HepG2 (cell line): ENCODE measurements around the gene RSAD1. TPM values are rescaled to one million over a fixed set of nuclear protein-coding genes. Genes with fewer than 3 reads are reported as not detected.
A peak's percentile ranks its signal among the peaks of the same experiment; 100 is the strongest.

Source experiments
- EZH2 ChIP-seq: conservative IDR thresholded peaks from 2 replicates; pipeline ENCODE4 v1.6.1; 2012; ENCODE audit warnings: mild to moderate bottlenecking, low read depth, low read length, moderate library complexity
- GPN1 ChIP-seq: sonication (generic); formaldehyde crosslinking; IDR thresholded peaks from 2 replicates; pipeline ENCODE4 v1.5.1; 2020; ENCODE audit warnings: missing genetic modification reagents, borderline replicate concordance
- HDAC6 ChIP-seq: fragments of 200-600 bp; sonication (generic); IDR thresholded peaks from 2 replicates; pipeline ENCODE4 v1.7.0; 2017; ENCODE audit warnings: mild to moderate bottlenecking, antibody characterized with exemption, low read length, low read depth
- HMG20A ChIP-seq: IDR thresholded peaks from 2 replicates; pipeline ENCODE4 v1.6.1; 2016; ENCODE audit warnings: borderline replicate concordance
- HNRNPK ChIP-seq: fragments of 200-400 bp; formaldehyde crosslinking; IDR thresholded peaks from 2 replicates; pipeline ENCODE4 v1.6.1; 2018; ENCODE audit warnings: low read length, low read depth, moderate library complexity, mild to moderate bottlenecking; ENCODE audit not compliant: poor library complexity, severe bottlenecking
- KDM2A ChIP-seq: sonication (generic); formaldehyde crosslinking; IDR thresholded peaks from 2 replicates; pipeline ENCODE4 v1.4.0; 2020; ENCODE audit warnings: low read depth, missing genetic modification reagents, borderline replicate concordance
- PHF5A ChIP-seq: IDR thresholded peaks from one replicate; pipeline ENCODE4 v1.6.1; 2018; ENCODE audit warnings: low read depth, missing genetic modification reagents; ENCODE audit not compliant: unreplicated experiment
- RORA ChIP-seq: sonication (generic); formaldehyde crosslinking; IDR thresholded peaks from 2 replicates; pipeline ENCODE4 v1.5.0; 2020; ENCODE audit warnings: mild to moderate bottlenecking, missing genetic modification reagents, moderate library complexity
- SOX13 ChIP-seq, 3 experiments: fragments of 450-650 bp in 1 of 3; sonication (generic) in 1 of 3; formaldehyde crosslinking in 1 of 3; IDR thresholded peaks in 2 of 3; conservative IDR thresholded peaks in 1 of 3; 2 replicates each; pipeline versions ENCODE4 v1.5.0 to v1.6.1; 2016 to 2020; ENCODE audit warnings: antibody characterized with exemption in 1 of 3, mild to moderate bottlenecking in 1 of 3, missing compliant biosample characterization in 1 of 3, missing genetic modification reagents in 1 of 3, moderate library complexity in 1 of 3
- TIGD3 ChIP-seq: sonication (generic); formaldehyde crosslinking; IDR thresholded peaks from 2 replicates; pipeline ENCODE4 v1.5.1; 2020; ENCODE audit warnings: mild to moderate bottlenecking, missing genetic modification reagents, borderline replicate concordance
- ZNF224 ChIP-seq: sonication (generic); formaldehyde crosslinking; IDR thresholded peaks from 2 replicates; pipeline ENCODE4 v1.5.0; 2020; ENCODE audit warnings: mild to moderate bottlenecking, missing genetic modification reagents
- ZNF234 ChIP-seq: sonication (generic); formaldehyde crosslinking; conservative IDR thresholded peaks from 2 replicates; pipeline ENCODE4 v1.5.1; 2020; ENCODE audit warnings: mild to moderate bottlenecking, missing genetic modification reagents
- ZNF329 ChIP-seq: sonication (generic); formaldehyde crosslinking; IDR thresholded peaks from 2 replicates; pipeline ENCODE4 v1.9.0; 2021; ENCODE audit warnings: low read depth, mild to moderate bottlenecking, missing genetic modification reagents
- ZNF510 ChIP-seq: sonication (generic); formaldehyde crosslinking; IDR thresholded peaks from 2 replicates; pipeline ENCODE4 v1.4.0; 2020; ENCODE audit warnings: low read depth, mild to moderate bottlenecking, missing genetic modification reagents
- ZNF562 ChIP-seq: sonication (generic); formaldehyde crosslinking; IDR thresholded peaks from 2 replicates; pipeline ENCODE4 v1.8.0; 2022; ENCODE audit warnings: missing genetic modification reagents, borderline replicate concordance
- ZNF564 ChIP-seq: sonication (generic); formaldehyde crosslinking; IDR thresholded peaks from 2 replicates; pipeline ENCODE4 v1.8.1; 2023; ENCODE audit warnings: mild to moderate bottlenecking, missing genetic modification reagents
- ZNF607 ChIP-seq: sonication (generic); formaldehyde crosslinking; IDR thresholded peaks from 2 replicates; pipeline ENCODE4 v1.5.1; 2020; ENCODE audit warnings: missing genetic modification reagents, mild to moderate bottlenecking, borderline replicate concordance
- ZNF773 ChIP-seq: sonication (generic); formaldehyde crosslinking; IDR thresholded peaks from 2 replicates; pipeline ENCODE4 v1.4.0; 2020; ENCODE audit warnings: missing genetic modification reagents, borderline replicate concordance
- polyA plus RNA-seq, 8 experiments: library from polyadenylated mRNA; depleted of rRNA in 3 of 8; stranded (reverse) in 7 of 8; unstranded in 1 of 8; fragments of >200 nt; fragmentation: Illumina TruSeq in 4 of 8; extraction: Trizol in 4 of 8; gene quantifications; 2 replicates each; pipeline versions ENCODE4 v1.2.1 to v1.2.3, GENCODE V29; 2011 to 2016; ENCODE audit warnings: low read depth in 4 of 8, missing spikeins in 1 of 8, mixed read lengths in 1 of 8; ENCODE audit not compliant: insufficient read depth in 1 of 8
- total RNA-seq, 5 experiments: library from RNA; depleted of rRNA; stranded (reverse); fragments of >200 nt; fragmentation: Illumina TruSeq; extraction: Trizol; gene quantifications; 2 replicates each; pipeline ENCODE4 v1.2.3, GENCODE V29; 2016; ENCODE audit warnings: low read depth in 1 of 5
- TF ChIP-seq, protein P1 (sequence below): sonication (generic); formaldehyde crosslinking; IDR thresholded peaks from 2 replicates; pipeline ENCODE4 v1.5.1; 2020; ENCODE audit warnings: mild to moderate bottlenecking, missing genetic modification reagents, moderate library complexity
- TF ChIP-seq, protein P2 (sequence below): sonication (generic); formaldehyde crosslinking; IDR thresholded peaks from 2 replicates; pipeline ENCODE4 v1.4.0; 2020; ENCODE audit warnings: missing genetic modification reagents

The RSAD1 gene
- total and polyA plus RNA-seq, 2 of the 13 experiments (the other 11 are each of a cell fraction or from before 2014, with no cell fraction given) = 22.7 to 27.7 TPM

GRCh38 chr17:50478391-50479381, at the start of gene RSAD1 (continued):
- TF ChIP-seq, protein P1, sequence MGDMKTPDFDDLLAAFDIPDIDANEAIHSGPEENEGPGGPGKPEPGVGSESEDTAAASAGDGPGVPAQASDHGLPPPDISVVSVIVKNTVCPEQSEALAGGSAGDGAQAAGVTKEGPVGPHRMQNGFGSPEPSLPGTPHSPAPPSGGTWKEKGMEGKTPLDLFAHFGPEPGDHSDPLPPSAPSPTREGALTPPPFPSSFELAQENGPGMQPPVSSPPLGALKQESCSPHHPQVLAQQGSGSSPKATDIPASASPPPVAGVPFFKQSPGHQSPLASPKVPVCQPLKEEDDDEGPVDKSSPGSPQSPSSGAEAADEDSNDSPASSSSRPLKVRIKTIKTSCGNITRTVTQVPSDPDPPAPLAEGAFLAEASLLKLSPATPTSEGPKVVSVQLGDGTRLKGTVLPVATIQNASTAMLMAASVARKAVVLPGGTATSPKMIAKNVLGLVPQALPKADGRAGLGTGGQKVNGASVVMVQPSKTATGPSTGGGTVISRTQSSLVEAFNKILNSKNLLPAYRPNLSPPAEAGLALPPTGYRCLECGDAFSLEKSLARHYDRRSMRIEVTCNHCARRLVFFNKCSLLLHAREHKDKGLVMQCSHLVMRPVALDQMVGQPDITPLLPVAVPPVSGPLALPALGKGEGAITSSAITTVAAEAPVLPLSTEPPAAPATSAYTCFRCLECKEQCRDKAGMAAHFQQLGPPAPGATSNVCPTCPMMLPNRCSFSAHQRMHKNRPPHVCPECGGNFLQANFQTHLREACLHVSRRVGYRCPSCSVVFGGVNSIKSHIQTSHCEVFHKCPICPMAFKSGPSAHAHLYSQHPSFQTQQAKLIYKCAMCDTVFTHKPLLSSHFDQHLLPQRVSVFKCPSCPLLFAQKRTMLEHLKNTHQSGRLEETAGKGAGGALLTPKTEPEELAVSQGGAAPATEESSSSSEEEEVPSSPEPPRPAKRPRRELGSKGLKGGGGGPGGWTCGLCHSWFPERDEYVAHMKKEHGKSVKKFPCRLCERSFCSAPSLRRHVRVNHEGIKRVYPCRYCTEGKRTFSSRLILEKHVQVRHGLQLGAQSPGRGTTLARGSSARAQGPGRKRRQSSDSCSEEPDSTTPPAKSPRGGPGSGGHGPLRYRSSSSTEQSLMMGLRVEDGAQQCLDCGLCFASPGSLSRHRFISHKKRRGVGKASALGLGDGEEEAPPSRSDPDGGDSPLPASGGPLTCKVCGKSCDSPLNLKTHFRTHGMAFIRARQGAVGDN = peak; percentile 97
- TF ChIP-seq PHF5A (CRISPR knock-in tag) (peak; percentile 87), ZNF224 (CRISPR knock-in tag) (peak; percentile 97), ZNF234 (CRISPR knock-in tag) (peak; percentile 95), ZNF510 (0 out of 2 replicates have a peak, but pooled peaks have one; percentile 75), TIGD3 (CRISPR knock-in tag) (no peak), ZNF329 (CRISPR knock-in tag) (peak; percentile 93), ZNF564 (no peak), SOX13 (IDR thresholded peaks at IDR 0.05) (no peak), SOX13 (CRISPR knock-in tag; conservative IDR thresholded peaks at IDR 0.05 in 1 of 2, IDR thresholded peaks at IDR 0.05 in 1 of 2) (peak in 1 of 2 experiments; percentile 50; a peak in 2 of 4 replicates), HMG20A (no peak; the same call in 1 of the 2 replicates), ZNF773 (CRISPR knock-in tag) (0 out of 2 replicates have a peak, but pooled peaks have one; percentile 47), EZH2 (no peak), HDAC6 (no peak), RORA (CRISPR knock-in tag) (no peak), ZNF562 (no peak), ZNF607 (peak; percentile 65; the same call in 1 of the 2 replicates), GPN1 (CRISPR knock-in tag) (no peak), KDM2A (CRISPR knock-in tag) (peak; percentile 93), HNRNPK (peak; percentile 32)
- TF ChIP-seq, protein P2, sequence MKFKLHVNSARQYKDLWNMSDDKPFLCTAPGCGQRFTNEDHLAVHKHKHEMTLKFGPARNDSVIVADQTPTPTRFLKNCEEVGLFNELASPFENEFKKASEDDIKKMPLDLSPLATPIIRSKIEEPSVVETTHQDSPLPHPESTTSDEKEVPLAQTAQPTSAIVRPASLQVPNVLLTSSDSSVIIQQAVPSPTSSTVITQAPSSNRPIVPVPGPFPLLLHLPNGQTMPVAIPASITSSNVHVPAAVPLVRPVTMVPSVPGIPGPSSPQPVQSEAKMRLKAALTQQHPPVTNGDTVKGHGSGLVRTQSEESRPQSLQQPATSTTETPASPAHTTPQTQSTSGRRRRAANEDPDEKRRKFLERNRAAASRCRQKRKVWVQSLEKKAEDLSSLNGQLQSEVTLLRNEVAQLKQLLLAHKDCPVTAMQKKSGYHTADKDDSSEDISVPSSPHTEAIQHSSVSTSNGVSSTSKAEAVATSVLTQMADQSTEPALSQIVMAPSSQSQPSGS (CRISPR knock-in tag) = peak; percentile 50; the same call in 1 of the 2 replicates
